IMR-90 (cell line): Measurements from ENCODE around the gene DNAI2.

ENCODE experiments used
- BHLHE40 ChIP-seq: fragments of 150-350 bp; IDR thresholded peaks from 2 replicates; pipeline ENCODE4 v1.6.1; 2016; ENCODE audit warnings: mild to moderate bottlenecking, low read depth, low read length
- CEBPB ChIP-seq: IDR thresholded peaks from 2 replicates; pipeline ENCODE4 v1.6.1; 2012; ENCODE audit warnings: low read depth, low read length, improper control_type of control experiment
- CTCF ChIP-seq: conservative IDR thresholded peaks from 2 replicates; pipeline ENCODE4 v1.5.1; 2012; ENCODE audit warnings: mild to moderate bottlenecking, low read depth, low read length, improper control_type of control experiment
- MAFK ChIP-seq: IDR thresholded peaks from 2 replicates; pipeline ENCODE4 v1.6.1; 2012; ENCODE audit warnings: low read depth, low read length, improper control_type of control experiment
- MXI1 ChIP-seq: IDR thresholded peaks from 2 replicates; pipeline ENCODE4 v1.6.1; 2012; ENCODE audit warnings: low read depth, mild to moderate bottlenecking, low read length, moderate library complexity, borderline replicate concordance
- NFE2L2 ChIP-seq: fragments of 150-350 bp; IDR thresholded peaks from 2 replicates; pipeline ENCODE4 v1.6.1; 2016; ENCODE audit warnings: low read depth, mild to moderate bottlenecking, low read length
- POLR2A ChIP-seq: IDR thresholded peaks from 2 replicates; pipeline ENCODE4 v1.6.1; 2012; ENCODE audit warnings: mild to moderate bottlenecking, low read depth, low read length
- RAD21 ChIP-seq: IDR thresholded peaks from 2 replicates; pipeline ENCODE4 v1.6.1; 2012; ENCODE audit warnings: low read length, improper control_type of control experiment
- USF2 ChIP-seq: fragments of 150-350 bp; IDR thresholded peaks from 2 replicates; pipeline ENCODE4 v1.6.1; 2017; ENCODE audit warnings: mild to moderate bottlenecking, antibody characterized with exemption, low read length, low read depth

- TF ChIP-seq CEBPB (no peak), NFE2L2 (no peak), BHLHE40 (no peak), CTCF (no peak), POLR2A (no peak), MXI1 (no peak), MAFK (no peak), RAD21 (no peak), USF2 (no peak)
These were observed 52.5 kb downstream of the DNAI2 start for GRCh38 chr17:74326506-74326905.
